Type B pancreatic cell (in vitro differentiated cells): ENCODE data around the gene DCAF12. TPM values are rescaled to one million over a fixed set of nuclear protein-coding genes. Genes with fewer than 3 reads are reported as not detected.

Source experiments
- DNase-seq: peaks from one replicate; pipeline ENCODE4 v3.0.0; 2021; ENCODE audit warnings: mixed read lengths; ENCODE audit not compliant: unreplicated experiment; ENCODE audit errors: extremely low spot score
- H3K27ac Mint-ChIP-seq: 2 replicates; pipeline ENCODE4 v1.8.0; 2021; ENCODE audit warnings: mild to moderate bottlenecking, mixed read lengths
- H3K27me3 Mint-ChIP-seq: 2 replicates; pipeline ENCODE4 v1.8.0; 2021; ENCODE audit warnings: mixed read lengths
- H3K36me3 Mint-ChIP-seq: 2 replicates; pipeline ENCODE4 v1.8.0; 2021; ENCODE audit warnings: mixed read lengths
- H3K4me1 Mint-ChIP-seq: one replicate; pipeline ENCODE4 v1.8.0; 2021; ENCODE audit warnings: mixed read lengths; ENCODE audit not compliant: unreplicated experiment
- H3K4me3 Mint-ChIP-seq: 2 replicates; pipeline ENCODE4 v1.8.0; 2021; ENCODE audit warnings: mild to moderate bottlenecking, mixed read lengths
- H3K9me3 Mint-ChIP-seq: 2 replicates; pipeline ENCODE4 v1.8.0; 2021; ENCODE audit warnings: mixed read lengths
- total RNA-seq: library from RNA; stranded (reverse); gene quantifications from 2 replicates; pipeline ENCODE4 v1.2.1, GENCODE V29; 2021; ENCODE audit warnings: low replicate concordance
- TF ChIP-seq, protein P1 (sequence below): fragments of 200-600 bp; sonication (generic); conservative IDR thresholded peaks from 2 replicates; pipeline ENCODE4 v1.5.0; 2021; ENCODE audit warnings: antibody characterized with exemption, mild to moderate bottlenecking

The DCAF12 gene
- total RNA-seq, 1 donor from 2014 or later, result 45.3 TPM

DNA sequence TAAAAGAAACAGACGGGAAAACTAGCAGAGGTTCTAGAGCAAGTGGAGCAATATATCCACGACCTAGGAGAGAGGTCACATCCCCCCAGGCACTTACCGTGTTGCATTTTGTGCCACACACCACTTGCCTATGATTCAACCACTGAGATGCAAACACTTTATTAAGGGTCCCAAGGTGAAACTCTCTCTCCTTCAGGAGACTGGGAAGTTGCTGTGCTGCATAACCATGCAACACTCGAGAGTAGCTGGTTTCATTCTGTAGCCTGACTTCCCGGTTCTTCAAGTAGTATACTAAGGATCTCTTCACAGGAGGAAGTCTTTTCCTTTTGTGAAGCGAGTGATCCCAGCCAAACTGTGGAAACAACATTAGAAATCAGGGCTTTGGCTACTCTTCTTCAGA lies 1.6 kb downstream of the DCAF12 start:
- TF ChIP-seq, protein P1, sequence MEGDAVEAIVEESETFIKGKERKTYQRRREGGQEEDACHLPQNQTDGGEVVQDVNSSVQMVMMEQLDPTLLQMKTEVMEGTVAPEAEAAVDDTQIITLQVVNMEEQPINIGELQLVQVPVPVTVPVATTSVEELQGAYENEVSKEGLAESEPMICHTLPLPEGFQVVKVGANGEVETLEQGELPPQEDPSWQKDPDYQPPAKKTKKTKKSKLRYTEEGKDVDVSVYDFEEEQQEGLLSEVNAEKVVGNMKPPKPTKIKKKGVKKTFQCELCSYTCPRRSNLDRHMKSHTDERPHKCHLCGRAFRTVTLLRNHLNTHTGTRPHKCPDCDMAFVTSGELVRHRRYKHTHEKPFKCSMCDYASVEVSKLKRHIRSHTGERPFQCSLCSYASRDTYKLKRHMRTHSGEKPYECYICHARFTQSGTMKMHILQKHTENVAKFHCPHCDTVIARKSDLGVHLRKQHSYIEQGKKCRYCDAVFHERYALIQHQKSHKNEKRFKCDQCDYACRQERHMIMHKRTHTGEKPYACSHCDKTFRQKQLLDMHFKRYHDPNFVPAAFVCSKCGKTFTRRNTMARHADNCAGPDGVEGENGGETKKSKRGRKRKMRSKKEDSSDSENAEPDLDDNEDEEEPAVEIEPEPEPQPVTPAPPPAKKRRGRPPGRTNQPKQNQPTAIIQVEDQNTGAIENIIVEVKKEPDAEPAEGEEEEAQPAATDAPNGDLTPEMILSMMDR, result no peak
- no peaks in the 10 kb centered on the region for H3K9me3 Mint-ChIP-seq
- H3K27me3 Mint-ChIP-seq, result no peaks in the 10 kb centered on the region
- peak overlapping the region; percentile 98 for H3K27ac Mint-ChIP-seq
- DNase-seq, result no peak
- H3K4me3 Mint-ChIP-seq, result peak overlapping the region; percentile 99
- H3K4me1 Mint-ChIP-seq, result peaks cover 31% of the 10 kb centered on the region
- H3K36me3 Mint-ChIP-seq, result peaks cover 30% of the 10 kb centered on the region

GRCh38 chr9:34124099-34124498 lies 2.4 kb downstream of the DCAF12 start:
- TF ChIP-seq, protein P1, result no peak
- peaks cover 31% of the 10 kb centered on the region for H3K4me1 Mint-ChIP-seq
- peak overlapping the region; percentile 98 for H3K27ac Mint-ChIP-seq
- H3K4me3 Mint-ChIP-seq, result peak overlapping the region; percentile 99
- DNase-seq, result no peak
- H3K9me3 Mint-ChIP-seq, result no peaks in the 10 kb centered on the region
- peaks cover 30% of the 10 kb centered on the region for H3K36me3 Mint-ChIP-seq
- no peaks in the 10 kb centered on the region for H3K27me3 Mint-ChIP-seq

DNA sequence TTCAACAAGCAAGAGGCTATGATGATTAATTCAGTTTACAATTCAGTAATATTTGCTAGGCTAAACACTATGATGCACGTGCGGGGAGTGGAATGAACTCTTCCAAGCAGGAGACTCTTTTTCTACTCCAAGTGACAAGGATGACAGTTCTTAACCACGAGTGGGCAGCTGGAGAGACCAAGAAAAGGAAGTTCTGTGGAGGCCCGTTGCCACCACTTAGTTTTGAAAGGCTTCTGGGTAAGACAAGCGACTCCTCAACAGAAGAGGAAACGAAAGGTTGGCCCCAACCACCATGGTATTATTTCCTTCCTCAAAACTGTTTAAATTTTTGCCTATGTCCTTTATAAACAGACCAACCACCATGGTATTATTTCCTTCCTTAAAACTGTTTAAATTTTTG lies 2.8 kb downstream of the DCAF12 start:
- peak overlapping the region; percentile 99 for H3K4me3 Mint-ChIP-seq
- TF ChIP-seq, protein P1, result no peak
- H3K36me3 Mint-ChIP-seq, result peaks cover 30% of the 10 kb centered on the region
- H3K27me3 Mint-ChIP-seq, result no peaks in the 10 kb centered on the region
- H3K9me3 Mint-ChIP-seq, result no peaks in the 10 kb centered on the region
- no peak for DNase-seq
- no peak overlapping the region for H3K27ac Mint-ChIP-seq
- H3K4me1 Mint-ChIP-seq, result peaks cover 31% of the 10 kb centered on the region

- DNase-seq, result no peak
- Mint-ChIP-seq H3K27ac (no peak overlapping the region), H3K4me3 (no peak overlapping the region), H3K9me3 (no peaks in the 10 kb centered on the region), H3K36me3 (peaks cover 30% of the 10 kb centered on the region), H3K4me1 (peaks cover 27% of the 10 kb centered on the region), H3K27me3 (no peaks in the 10 kb centered on the region)
- TF ChIP-seq, protein P1, result no peak
These were observed 4.5 kb downstream of the DCAF12 start for GRCh38 chr9:34121996-34122395.

DNA sequence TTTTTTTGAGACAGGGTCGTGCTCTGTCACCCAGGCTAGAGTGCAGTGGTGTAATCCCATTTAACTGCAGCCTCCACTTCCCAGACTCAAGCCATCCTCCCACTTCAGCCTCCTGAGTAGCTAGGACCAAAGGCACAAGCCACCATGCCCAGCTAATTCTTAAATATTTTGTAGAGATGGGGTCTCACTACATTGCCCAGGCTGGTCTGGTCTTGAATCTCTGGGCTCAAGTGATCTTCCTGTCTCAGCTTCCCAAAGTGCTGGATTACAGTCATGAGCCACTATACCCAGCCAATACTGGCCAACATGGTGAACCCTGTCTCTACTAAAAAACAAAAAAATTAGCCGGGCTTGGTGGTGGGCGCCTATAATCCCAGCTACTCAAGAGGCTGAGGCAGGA lies 6.8 kb downstream of the DCAF12 start:
- H3K27ac Mint-ChIP-seq, result no peak overlapping the region
- no peak overlapping the region for H3K4me3 Mint-ChIP-seq
- TF ChIP-seq, protein P1, result no peak
- DNase-seq, result no peak
- H3K36me3 Mint-ChIP-seq, result peaks cover 35% of the 10 kb centered on the region
- H3K9me3 Mint-ChIP-seq, result no peaks in the 10 kb centered on the region
- H3K4me1 Mint-ChIP-seq, result peaks cover 20% of the 10 kb centered on the region
- no peaks in the 10 kb centered on the region for H3K27me3 Mint-ChIP-seq

- no peak overlapping the region for H3K4me3 Mint-ChIP-seq
- TF ChIP-seq, protein P1, result no peak
- H3K36me3 Mint-ChIP-seq, result peaks cover 15% of the 10 kb centered on the region
- H3K9me3 Mint-ChIP-seq, result no peaks in the 10 kb centered on the region
- DNase-seq, result no peak
- peak overlapping the region; percentile 22 for H3K27ac Mint-ChIP-seq
- no peaks in the 10 kb centered on the region for H3K27me3 Mint-ChIP-seq
- H3K4me1 Mint-ChIP-seq, result no peaks in the 10 kb centered on the region
These were observed 12.1 kb downstream of the DCAF12 start for GRCh38 chr9:34114436-34114835.
